A673 (cell line): ENCODE data around the gene CTCF. TPM values are rescaled to one million over a fixed set of nuclear protein-coding genes. Genes with fewer than 3 reads are reported as not detected.

Source experiments
- BruUV-seq: library from RNA; stranded (reverse); fragments of 400-500 nt; replicated peaks from 2 replicates; lab custom pipeline; 2021; lab: Mats Ljungman, UMichigan
- CTCF ChIA-PET: fragments of 300-600 bp; sonication (Branson Sonifier 250); formaldehyde crosslinking; loops from one replicate; lab custom pipeline; 2022; ENCODE audit warnings: antibody characterized with exemption; lab: Charles Lee
- POLR2A ChIA-PET: fragments of 300-600 bp; sonication (Branson Sonifier 250); formaldehyde crosslinking; loops from one replicate; lab custom pipeline; 2022; ENCODE audit warnings: antibody characterized with exemption; ENCODE audit not compliant: low non-redundant PET; lab: Charles Lee
- DNase-seq: peaks from one replicate; pipeline ENCODE4 v3.0.0-alpha.2; 2015; ENCODE audit warnings: low spot score
- H3K27ac ChIP-seq: fragments of 200-600 bp; sonication (generic); 2 replicates; pipeline ENCODE4 v1.5.1; 2016; ENCODE audit warnings: mixed run types, low read depth, mild to moderate bottlenecking, mixed read lengths, antibody characterized with exemption, low read length; ENCODE audit not compliant: poor library complexity, severe bottlenecking
- H3K27me3 ChIP-seq: fragments of 200-600 bp; sonication (generic); replicated peaks from 2 replicates; pipeline ENCODE4 v1.6.1; 2017; ENCODE audit warnings: mixed run types, low read depth, mild to moderate bottlenecking, mixed read lengths, antibody characterized with exemption, low read length; ENCODE audit not compliant: insufficient read depth, poor library complexity
- H3K36me3 ChIP-seq: fragments of 200-600 bp; sonication (generic); 2 replicates; pipeline ENCODE4 v1.6.1; 2016; ENCODE audit warnings: mixed run types, mild to moderate bottlenecking, mixed read lengths, antibody characterized with exemption, low read length; ENCODE audit not compliant: insufficient read depth, poor library complexity, severe bottlenecking
- H3K4me1 ChIP-seq: fragments of 200-600 bp; sonication (generic); 2 replicates; pipeline ENCODE4 v1.6.1; 2017; ENCODE audit warnings: mixed run types, mild to moderate bottlenecking, mixed read lengths, antibody characterized with exemption, low read length; ENCODE audit not compliant: insufficient read depth, poor library complexity, severe bottlenecking
- H3K4me3 ChIP-seq: fragments of 200-600 bp; sonication (generic); 2 replicates; pipeline ENCODE4 v1.5.1; 2016; ENCODE audit warnings: low read depth, mixed run types, mild to moderate bottlenecking, mixed read lengths, low read length; ENCODE audit not compliant: poor library complexity, severe bottlenecking
- H3K9me3 ChIP-seq: fragments of 200-600 bp; sonication (generic); 2 replicates; pipeline ENCODE4 v1.6.1; 2016; ENCODE audit warnings: mixed run types, low read depth, mild to moderate bottlenecking, mixed read lengths, antibody characterized with exemption, low read length; ENCODE audit not compliant: poor library complexity, severe bottlenecking
- EZH2 ChIP-seq: fragments of 200-600 bp; sonication (generic); IDR thresholded peaks from 2 replicates; pipeline ENCODE4 v1.6.1; 2017; ENCODE audit warnings: borderline replicate concordance, low read depth, mild to moderate bottlenecking, mixed read lengths, antibody characterized with exemption, low read length; ENCODE audit not compliant: poor library complexity, severe bottlenecking
- intact Hi-C: fragments of 100-400 bp; cut with micrococcal nuclease; formaldehyde crosslinking; loops from one replicate; pipeline ENCODE4 v1.10.0; 2022; ENCODE audit not compliant: unreplicated experiment
- total RNA-seq: library from RNA; stranded (reverse); gene quantifications from 2 replicates; pipeline ENCODE4 v1.2.3, GENCODE V29; 2021
- TF ChIP-seq, protein P1 (sequence below): fragments of 300-800, 200-600 bp; sonication (generic); conservative IDR thresholded peaks from 2 replicates; pipeline ENCODE4 v1.5.1; 2017; ENCODE audit warnings: low read depth, mild to moderate bottlenecking, antibody characterized with exemption, low read length, moderate library complexity, mixed read lengths

CTCF gene
- total RNA-seq, 1 experiment from 2014 or later: 74.7 TPM

DNA sequence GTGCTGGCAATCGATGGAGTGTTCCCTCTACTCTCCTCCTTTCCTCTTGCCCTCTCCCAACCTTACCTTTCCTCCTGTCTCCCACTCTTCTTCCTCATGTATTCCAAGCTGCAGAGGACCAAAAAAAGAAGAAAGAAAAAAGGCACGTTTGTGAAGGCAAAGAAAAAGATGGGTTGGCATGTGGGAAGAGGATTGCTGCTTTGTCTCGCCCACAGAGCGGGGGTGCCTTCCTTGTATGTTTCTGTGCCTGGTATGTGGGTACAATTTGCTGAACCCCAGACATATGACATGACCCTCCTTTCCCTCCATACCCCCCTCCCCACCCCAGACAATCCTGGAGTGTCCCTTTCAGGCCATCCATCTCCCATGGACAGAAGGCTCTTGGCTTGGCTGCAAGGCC, 13.1 kb upstream of the CTCF start:
- CTCF ChIA-PET: no interaction called here
- no peak for TF ChIP-seq EZH2
- TF ChIP-seq, protein P1, sequence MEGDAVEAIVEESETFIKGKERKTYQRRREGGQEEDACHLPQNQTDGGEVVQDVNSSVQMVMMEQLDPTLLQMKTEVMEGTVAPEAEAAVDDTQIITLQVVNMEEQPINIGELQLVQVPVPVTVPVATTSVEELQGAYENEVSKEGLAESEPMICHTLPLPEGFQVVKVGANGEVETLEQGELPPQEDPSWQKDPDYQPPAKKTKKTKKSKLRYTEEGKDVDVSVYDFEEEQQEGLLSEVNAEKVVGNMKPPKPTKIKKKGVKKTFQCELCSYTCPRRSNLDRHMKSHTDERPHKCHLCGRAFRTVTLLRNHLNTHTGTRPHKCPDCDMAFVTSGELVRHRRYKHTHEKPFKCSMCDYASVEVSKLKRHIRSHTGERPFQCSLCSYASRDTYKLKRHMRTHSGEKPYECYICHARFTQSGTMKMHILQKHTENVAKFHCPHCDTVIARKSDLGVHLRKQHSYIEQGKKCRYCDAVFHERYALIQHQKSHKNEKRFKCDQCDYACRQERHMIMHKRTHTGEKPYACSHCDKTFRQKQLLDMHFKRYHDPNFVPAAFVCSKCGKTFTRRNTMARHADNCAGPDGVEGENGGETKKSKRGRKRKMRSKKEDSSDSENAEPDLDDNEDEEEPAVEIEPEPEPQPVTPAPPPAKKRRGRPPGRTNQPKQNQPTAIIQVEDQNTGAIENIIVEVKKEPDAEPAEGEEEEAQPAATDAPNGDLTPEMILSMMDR: no peak
- Histone ChIP-seq H3K4me3 (no peak overlapping the region), H3K4me1 (no peaks in the 10 kb centered on the region), H3K36me3 (peaks cover 5% of the 10 kb centered on the region), H3K27me3 (no peaks in the 10 kb centered on the region), H3K9me3 (no peaks in the 10 kb centered on the region), H3K27ac (no peak overlapping the region)
- DNase-seq: no peak
- POLR2A ChIA-PET: no interaction called here
- BruUV-seq: no TSS peak
- intact Hi-C loops: no loop called here

DNA sequence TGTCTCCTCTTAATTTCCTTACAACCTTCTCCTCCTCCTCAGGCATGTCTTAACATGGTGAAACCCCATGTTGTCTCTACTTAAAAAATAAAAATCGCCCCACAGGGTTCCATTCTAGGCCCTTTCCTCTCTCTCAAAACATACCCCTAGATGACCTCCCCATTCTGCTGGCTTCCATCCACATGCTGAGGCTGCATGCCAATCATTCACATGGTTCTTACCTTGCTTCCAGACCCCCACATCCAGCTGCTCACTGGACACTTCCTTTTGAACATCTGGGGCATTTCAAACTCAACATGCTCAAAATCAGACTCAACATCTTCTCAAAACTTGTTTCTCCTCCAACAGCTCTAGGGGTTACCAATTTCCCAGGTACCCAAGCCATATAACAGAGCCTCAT, 12.4 kb upstream of the CTCF start:
- no TSS peak for BruUV-seq
- ChIA-PET CTCF (no interaction called here), POLR2A (no interaction called here)
- Histone ChIP-seq H3K36me3 (peaks cover 5% of the 10 kb centered on the region), H3K4me1 (no peaks in the 10 kb centered on the region), H3K4me3 (no peak overlapping the region), H3K9me3 (no peaks in the 10 kb centered on the region), H3K27me3 (no peaks in the 10 kb centered on the region), H3K27ac (no peak overlapping the region)
- no peak for TF ChIP-seq EZH2
- TF ChIP-seq, protein P1: no peak
- no peak for DNase-seq
- intact Hi-C loops: no loop called here

DNA sequence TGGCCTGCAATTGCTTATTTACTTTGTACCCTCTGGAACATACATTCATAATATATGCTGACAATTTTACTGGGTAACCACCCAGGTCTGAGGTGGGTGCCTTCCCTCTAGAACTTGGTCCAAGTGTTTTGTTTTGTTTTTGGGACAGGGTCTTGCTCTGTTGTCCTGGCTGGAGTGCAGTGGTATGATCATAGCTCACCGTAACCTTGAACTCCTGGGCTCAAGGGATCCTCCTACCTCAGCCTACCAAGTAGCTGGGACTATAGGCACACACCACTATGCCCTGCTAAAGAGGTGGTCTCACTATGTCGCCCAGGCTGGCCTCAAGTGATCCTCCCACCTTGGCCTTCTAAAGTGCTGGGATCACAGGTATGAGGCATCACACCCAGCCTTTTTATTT, 11.2 kb upstream of the CTCF start:
- no peak for DNase-seq
- TF ChIP-seq, protein P1: no peak
- no peak for TF ChIP-seq EZH2
- no peak overlapping the region for H3K27ac ChIP-seq
- H3K36me3 ChIP-seq: peaks cover 5% of the 10 kb centered on the region
- H3K27me3 ChIP-seq: no peaks in the 10 kb centered on the region
- POLR2A ChIA-PET: no interaction called here
- no peak overlapping the region for H3K4me3 ChIP-seq
- intact Hi-C loops: no loop called here
- BruUV-seq: no TSS peak
- H3K9me3 ChIP-seq: no peaks in the 10 kb centered on the region
- H3K4me1 ChIP-seq: peaks cover 5% of the 10 kb centered on the region
- CTCF ChIA-PET: interaction anchor here (0.5 kb wide), 1 partner anchor 29 kb away, joined by 9 read pairs; no protein-coding TSS in a partner anchor
